Natural killer cell treated with Interleukin-12 subunit alpha and Interleukin-12 subunit beta and Interleukin-15 and Interleukin-18, amount 100 ng/mL, for 72 hours (primary cell): ENCODE results near the gene SSX4B. TPM values are rescaled to one million over a fixed set of nuclear protein-coding genes. Genes with fewer than 3 reads are reported as not detected.
"Not testable (repeated sequence)": the region's sequence is repeated elsewhere in the genome, so short reads cannot be mapped to it uniquely, and the experiment has no call there.

ENCODE experiments used
- ATAC-seq, 2 donors: fragments of 150-1000 bp; cut with Tn5 transposase in 1 of 2; sonication (Bioruptor Pico), chemical (Tn5 transposase) in 1 of 2; 2 replicates each; pipeline ENCODE4 v1.10.0; 2021
- DNase-seq: peaks from one replicate; pipeline ENCODE4 v3.0.0; 2022; ENCODE audit warnings: low spot score
- H3K27ac Mint-ChIP-seq, 2 donors: 1 replicate in 1 of 2; 2 replicates in 1 of 2; pipeline ENCODE4 v1.8.0; 2022; ENCODE audit warnings: mixed read lengths in 2 of 2, mild to moderate bottlenecking in 1 of 2, moderate library complexity in 1 of 2
- H3K27me3 Mint-ChIP-seq, 2 donors: 1 replicate in 1 of 2; 2 replicates in 1 of 2; pipeline ENCODE4 v1.8.0; 2022; ENCODE audit warnings: mixed read lengths in 2 of 2
- H3K36me3 Mint-ChIP-seq: one replicate; pipeline ENCODE4 v1.8.0; 2022; ENCODE audit warnings: mixed read lengths
- H3K4me1 Mint-ChIP-seq, 2 donors: 1 replicate in 1 of 2; 2 replicates in 1 of 2; pipeline ENCODE4 v1.8.0; 2022; ENCODE audit warnings: low read depth in 2 of 2, mixed read lengths in 2 of 2, mild to moderate bottlenecking in 1 of 2
- H3K4me3 Mint-ChIP-seq: one replicate; pipeline ENCODE4 v1.8.0; 2022; ENCODE audit warnings: mixed read lengths
- H3K9me3 Mint-ChIP-seq: 2 replicates; pipeline ENCODE4 v1.8.0; 2022; ENCODE audit warnings: mixed read lengths
- total RNA-seq, 2 donors: library from RNA; stranded (reverse); gene quantifications; one replicate each; pipeline ENCODE4 v1.2.3, GENCODE V29; 2022

The SSX4B gene, protein sequence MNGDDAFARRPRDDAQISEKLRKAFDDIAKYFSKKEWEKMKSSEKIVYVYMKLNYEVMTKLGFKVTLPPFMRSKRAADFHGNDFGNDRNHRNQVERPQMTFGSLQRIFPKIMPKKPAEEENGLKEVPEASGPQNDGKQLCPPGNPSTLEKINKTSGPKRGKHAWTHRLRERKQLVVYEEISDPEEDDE
- total RNA-seq = not detected

DNA sequence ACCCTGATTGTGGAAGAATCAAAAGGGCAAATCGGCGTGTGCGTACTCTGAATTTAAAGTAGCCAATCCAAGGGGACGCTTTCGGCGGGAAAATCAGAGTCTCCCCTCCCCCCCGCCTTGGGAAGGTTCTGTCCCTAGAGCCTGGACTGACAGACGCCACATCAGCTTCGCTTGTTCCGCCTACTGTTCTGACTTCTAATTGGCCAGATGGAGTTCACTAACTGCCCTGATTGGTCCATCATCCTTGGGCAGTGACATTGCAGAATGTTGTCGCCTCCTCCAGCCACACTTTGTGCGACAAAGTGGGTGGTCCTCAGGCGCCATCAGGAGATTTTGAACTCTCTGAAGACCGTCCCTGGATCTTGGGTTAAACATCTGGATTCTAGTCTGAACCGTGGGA is at the start of gene SSX4B:
Gene SSX4B, minus strand, starts transcription at position 101 of the 400 bp plus-strand sequence. CDS start 588 bp downstream, outside the sequence.
- H3K27ac Mint-ChIP-seq, DNase-seq, ATAC-seq, H3K4me3 Mint-ChIP-seq, H3K27me3 Mint-ChIP-seq, H3K36me3 Mint-ChIP-seq, H3K9me3 Mint-ChIP-seq, H3K4me1 Mint-ChIP-seq: not testable (repeated sequence)

- H3K4me3 Mint-ChIP-seq = no peak overlapping the region
- H3K9me3 Mint-ChIP-seq = no peaks in the 10 kb centered on the region
- peaks cover 0 to 3% of the 10 kb centered on the region in 2 donors for H3K27me3 Mint-ChIP-seq
- H3K36me3 Mint-ChIP-seq = peaks cover 20% of the 10 kb centered on the region
- H3K4me1 Mint-ChIP-seq = peaks cover 8 to 15% of the 10 kb centered on the region in 2 donors
- no peak overlapping the region for H3K27ac Mint-ChIP-seq
- ATAC-seq (no peak), DNase-seq (no peak)
Measured at GRCh38 chrX:48460606-48461005, 48.8 kb upstream of the SSX4B start.

DNA sequence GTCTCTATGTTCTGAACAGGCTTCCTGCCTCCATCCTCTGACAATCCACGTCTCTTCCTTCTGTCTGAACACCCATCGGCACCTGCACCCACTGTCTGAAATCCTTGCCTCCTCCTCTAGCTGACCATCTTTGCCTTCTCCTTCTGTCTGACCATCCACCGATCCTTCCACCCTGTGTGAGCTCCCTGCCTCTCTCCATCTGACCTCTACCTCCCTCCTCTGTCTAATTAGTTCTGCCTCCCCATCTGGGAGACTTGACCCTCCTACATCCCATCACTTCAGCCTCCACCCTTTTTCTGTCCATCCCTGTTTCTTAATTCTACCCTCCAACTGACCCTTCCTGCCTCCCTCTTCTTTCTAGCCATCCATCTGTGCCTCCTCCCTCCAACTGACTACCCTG is 48.3 kb upstream of the SSX4B start:
- no peak for DNase-seq
- Mint-ChIP-seq H3K9me3 (no peaks in the 10 kb centered on the region), H3K27me3 (peaks cover 0 to 3% of the 10 kb centered on the region in 2 donors), H3K4me3 (no peak overlapping the region), H3K36me3 (peaks cover 15% of the 10 kb centered on the region), H3K4me1 (peaks cover 2 to 9% of the 10 kb centered on the region in 2 donors), H3K27ac (no peak overlapping the region)
- no peak for ATAC-seq

- ATAC-seq = no peak
- Mint-ChIP-seq H3K9me3 (no peaks in the 10 kb centered on the region), H3K27ac (no peak overlapping the region), H3K4me1 (peaks cover 0 to 8% of the 10 kb centered on the region in 2 donors), H3K27me3 (peaks cover 0 to 3% of the 10 kb centered on the region in 2 donors), H3K36me3 (peaks cover 12% of the 10 kb centered on the region), H3K4me3 (no peak overlapping the region)
- DNase-seq = no peak
Measured at GRCh38 chrX:48459483-48459882, 47.7 kb upstream of the SSX4B start.

- Mint-ChIP-seq H3K27me3 (peaks cover 0 to 3% of the 10 kb centered on the region in 2 donors), H3K36me3 (peaks cover 12% of the 10 kb centered on the region), H3K4me1 (peaks cover 0 to 6% of the 10 kb centered on the region in 2 donors), H3K27ac (no peak overlapping the region), H3K4me3 (no peak overlapping the region), H3K9me3 (no peaks in the 10 kb centered on the region)
- ATAC-seq (no peak), DNase-seq (no peak)
Measured at GRCh38 chrX:48458711-48459110, 47.0 kb upstream of the SSX4B start.

GRCh38 chrX:48456628-48457331 is 45.0 kb upstream of the SSX4B start:
- ATAC-seq (peak in 1 of 2 donors; percentile 37), DNase-seq (no peak)
- Mint-ChIP-seq H3K36me3 (peaks cover 12% of the 10 kb centered on the region), H3K4me3 (no peak overlapping the region), H3K9me3 (no peaks in the 10 kb centered on the region), H3K27me3 (no peaks in the 10 kb centered on the region), H3K27ac (no peak overlapping the region), H3K4me1 (peaks cover 0 to under 1% of the 10 kb centered on the region in 2 donors)

DNA sequence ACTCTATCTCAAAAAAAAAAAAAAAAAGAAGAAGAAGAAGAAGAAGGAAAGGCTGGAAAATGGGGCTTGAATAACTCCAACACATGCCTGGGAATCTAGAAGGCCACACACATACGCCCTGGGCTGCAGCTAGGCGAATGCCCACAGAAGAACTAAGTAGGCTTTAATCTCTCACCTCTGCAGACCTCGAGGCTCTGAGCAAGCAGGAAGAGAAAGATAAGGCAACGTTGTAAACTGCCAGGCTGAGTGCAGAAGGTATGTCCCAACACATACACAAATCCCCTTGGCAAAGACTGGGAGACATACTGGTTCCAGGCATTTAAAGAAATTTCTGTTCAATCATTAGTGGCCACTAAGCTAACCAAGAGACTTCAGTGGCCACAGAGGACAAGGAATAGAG is 39.9 kb upstream of the SSX4B start:
- no peak overlapping the region for H3K4me3 Mint-ChIP-seq
- H3K4me1 Mint-ChIP-seq = no peaks in the 10 kb centered on the region
- DNase-seq (no peak), ATAC-seq (no peak)
- no peaks in the 10 kb centered on the region for H3K36me3 Mint-ChIP-seq
- H3K27ac Mint-ChIP-seq = no peak overlapping the region
- H3K27me3 Mint-ChIP-seq = no peaks in the 10 kb centered on the region
- no peaks in the 10 kb centered on the region for H3K9me3 Mint-ChIP-seq

GRCh38 chrX:48450076-48450475 is 38.3 kb upstream of the SSX4B start:
- Mint-ChIP-seq H3K4me3 (no peak overlapping the region), H3K36me3 (no peaks in the 10 kb centered on the region), H3K4me1 (no peaks in the 10 kb centered on the region), H3K27ac (no peak overlapping the region), H3K27me3 (peaks cover 0 to 1% of the 10 kb centered on the region in 2 donors), H3K9me3 (no peaks in the 10 kb centered on the region)
- no peak for DNase-seq
- no peak for ATAC-seq

DNA sequence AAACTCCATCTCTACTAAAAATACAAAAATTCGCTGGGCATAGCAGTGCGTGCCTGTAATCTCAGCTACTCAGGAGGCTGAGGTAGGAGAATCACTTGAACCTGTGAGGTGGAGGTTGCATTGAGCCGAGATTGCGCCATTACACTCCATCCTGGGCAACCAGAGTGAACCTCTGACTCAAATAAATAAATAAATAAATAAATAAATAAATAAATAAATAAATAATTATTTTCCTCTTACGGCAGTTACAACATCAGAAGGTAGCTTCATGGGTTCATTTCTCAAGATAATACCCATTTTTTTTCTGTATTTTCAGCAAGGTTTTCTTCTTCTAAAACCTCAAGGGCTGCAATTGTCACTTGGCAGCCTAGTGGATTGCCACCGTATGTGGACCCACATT is 35.4 kb upstream of the SSX4B start:
- H3K36me3 Mint-ChIP-seq, H3K4me3 Mint-ChIP-seq, H3K9me3 Mint-ChIP-seq, ATAC-seq, DNase-seq, H3K4me1 Mint-ChIP-seq, H3K27ac Mint-ChIP-seq: not testable (repeated sequence)
- peaks cover 0 to 14% of the 10 kb centered on the region in 2 donors for H3K27me3 Mint-ChIP-seq

DNA sequence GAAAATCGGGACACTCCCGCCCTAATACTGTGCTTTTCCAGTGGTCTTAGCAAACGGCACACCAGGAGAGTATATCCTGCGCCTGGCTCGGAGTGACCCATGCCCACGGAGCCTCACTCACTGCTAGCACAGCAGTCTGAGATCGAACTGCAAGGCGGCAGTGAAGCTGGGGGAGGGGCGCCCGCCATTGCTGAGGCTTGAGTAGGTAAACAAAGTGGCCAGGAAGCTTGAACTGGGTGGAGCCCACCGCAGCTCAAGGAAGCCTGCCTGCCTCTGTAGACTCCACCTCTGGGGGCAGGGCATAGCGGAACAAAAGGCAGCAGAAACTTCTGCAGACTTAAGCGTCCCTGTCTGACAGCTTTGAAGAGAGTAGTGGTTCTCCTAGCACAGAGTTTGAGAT is 22.0 kb upstream of the SSX4B start:
- H3K36me3 Mint-ChIP-seq, ATAC-seq, H3K4me1 Mint-ChIP-seq, H3K27ac Mint-ChIP-seq, H3K4me3 Mint-ChIP-seq, DNase-seq, H3K9me3 Mint-ChIP-seq: not testable (repeated sequence)
- peaks cover 14 to 25% of the 10 kb centered on the region in 2 donors for H3K27me3 Mint-ChIP-seq

DNA sequence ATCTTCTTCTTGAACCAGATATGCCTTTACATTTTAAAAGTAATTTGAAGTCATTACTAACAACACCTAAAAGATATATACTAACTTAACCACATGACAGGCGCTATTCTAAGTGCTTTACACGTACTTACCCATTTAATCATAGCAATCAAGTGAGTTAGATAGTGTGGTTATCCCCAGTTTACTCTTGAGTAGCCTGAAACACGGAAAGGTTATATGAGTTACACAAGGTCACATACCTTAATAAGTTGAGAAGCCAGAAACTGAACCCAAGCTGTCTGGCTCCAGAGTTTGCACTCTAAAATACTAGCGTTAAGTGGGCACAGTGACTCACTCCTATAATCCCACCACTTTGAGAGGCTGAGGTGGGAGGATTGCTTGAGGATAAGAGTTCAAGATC is 18.4 kb upstream of the SSX4B start:
- ATAC-seq, H3K4me1 Mint-ChIP-seq, H3K27ac Mint-ChIP-seq, H3K4me3 Mint-ChIP-seq, H3K9me3 Mint-ChIP-seq, DNase-seq, H3K36me3 Mint-ChIP-seq: not testable (repeated sequence)
- H3K27me3 Mint-ChIP-seq = peaks cover 14 to 17% of the 10 kb centered on the region in 2 donors

DNA sequence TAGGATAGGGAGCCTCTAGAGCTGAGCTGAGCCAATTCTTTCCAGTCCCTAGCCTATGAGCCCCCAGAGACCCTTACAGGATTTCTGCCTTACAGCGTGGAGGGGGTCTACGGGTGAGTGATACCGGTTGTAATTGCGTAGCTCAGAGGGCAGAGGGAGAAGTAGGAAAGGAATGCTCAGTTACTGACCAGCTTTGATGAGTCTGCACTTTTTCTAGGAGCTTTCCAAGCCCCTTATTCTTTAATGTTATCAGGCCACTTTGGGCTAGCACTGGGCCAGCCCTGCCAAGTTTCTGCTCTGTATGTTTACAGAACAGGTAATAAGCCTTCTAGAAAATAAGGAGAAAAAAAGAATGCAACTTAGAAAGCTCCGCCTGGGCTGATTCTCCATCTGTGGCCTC is 17.8 kb upstream of the SSX4B start:
- H3K27ac Mint-ChIP-seq, H3K9me3 Mint-ChIP-seq, DNase-seq, H3K4me3 Mint-ChIP-seq, H3K4me1 Mint-ChIP-seq, H3K36me3 Mint-ChIP-seq, ATAC-seq: not testable (repeated sequence)
- peaks cover 11 to 16% of the 10 kb centered on the region in 2 donors for H3K27me3 Mint-ChIP-seq

GRCh38 chrX:48427027-48427716 is 15.4 kb upstream of the SSX4B start:
- not testable (repeated sequence) for H3K9me3 Mint-ChIP-seq, H3K4me1 Mint-ChIP-seq, H3K36me3 Mint-ChIP-seq, H3K4me3 Mint-ChIP-seq, H3K27ac Mint-ChIP-seq, DNase-seq
- peak; percentile 71 for ATAC-seq
- H3K27me3 Mint-ChIP-seq = peaks cover 7 to 10% of the 10 kb centered on the region in 2 donors

- H3K4me1 Mint-ChIP-seq, H3K27ac Mint-ChIP-seq, H3K36me3 Mint-ChIP-seq, ATAC-seq, H3K9me3 Mint-ChIP-seq, H3K27me3 Mint-ChIP-seq, H3K4me3 Mint-ChIP-seq: not testable (repeated sequence)
- peak; percentile 44 for DNase-seq
Measured at GRCh38 chrX:48397825-48398224, 13.9 kb downstream of the SSX4B start.
